HG03064 (cell line): ENCODE measurements around the gene TTLL5.

Source experiments
- ATAC-seq: cut with Tn5 transposase; IDR thresholded peaks from one replicate; pipeline ENCODE4 v1.9.1; 2021; ENCODE audit warnings: low read depth; ENCODE audit not compliant: unreplicated experiment

TTLL5 gene

GRCh38 chr14:75941030-75941429 is 280.0 kb downstream of the TTLL5 start:
- no peak for ATAC-seq

- no peak for ATAC-seq
Observed at GRCh38 chr14:75944607-75945241, 283.7 kb downstream of the TTLL5 start.

GRCh38 chr14:75946785-75947184 is 285.7 kb downstream of the TTLL5 start:
- no peak for ATAC-seq

- ATAC-seq, result no peak
Observed at GRCh38 chr14:75952489-75952888, 291.4 kb downstream of the TTLL5 start.

GRCh38 chr14:75959031-75959430 is 298.0 kb downstream of the TTLL5 start:
- ATAC-seq, result no peak

- ATAC-seq, result no peak
Observed at GRCh38 chr14:75960231-75960630, 299.2 kb downstream of the TTLL5 start.

GRCh38 chr14:75961662-75962061 is 300.6 kb downstream of the TTLL5 start:
- no peak for ATAC-seq

GRCh38 chr14:75967866-75968265 is 306.8 kb downstream of the TTLL5 start:
- ATAC-seq, result no peak

GRCh38 chr14:75968456-75968855 is 307.4 kb downstream of the TTLL5 start:
- ATAC-seq, result no peak

- no peak for ATAC-seq
Observed at GRCh38 chr14:75969126-75969525, 308.1 kb downstream of the TTLL5 start.

GRCh38 chr14:75969891-75970290 is 308.8 kb downstream of the TTLL5 start:
- ATAC-seq, result no peak

GRCh38 chr14:75970989-75971388 is 309.9 kb downstream of the TTLL5 start:
- ATAC-seq, result no peak

GRCh38 chr14:75971509-75971908 is 310.5 kb downstream of the TTLL5 start:
- ATAC-seq, result no peak

- ATAC-seq, result no peak
Observed at GRCh38 chr14:75972801-75973421, 311.9 kb downstream of the TTLL5 start.

GRCh38 chr14:75976826-75977581 is 316.0 kb downstream of the TTLL5 start:
- no peak for ATAC-seq

- ATAC-seq, result no peak
Observed at GRCh38 chr14:75977582-75977943, 316.5 kb downstream of the TTLL5 start.

GRCh38 chr14:75978249-75978731 is 317.2 kb downstream of the TTLL5 start:
- ATAC-seq, result no peak

GRCh38 chr14:75979071-75979571 is 318.1 kb downstream of the TTLL5 start:
- no peak for ATAC-seq

- ATAC-seq, result no peak
Observed at GRCh38 chr14:75979648-75980565, 318.9 kb downstream of the TTLL5 start.

- no peak for ATAC-seq
Observed at GRCh38 chr14:75980856-75981255, 319.8 kb downstream of the TTLL5 start.
